ENCODE results near the gene PATZ1.

PATZ1 gene

GRCh38 chr22:31279821-31280505, 66.2 kb downstream of the PATZ1 start:
- DNase-seq (ENCODE audit: low spot score), result no peak

GRCh38 chr22:31279327-31279669, 66.8 kb downstream of the PATZ1 start:
- no peak for DNase-seq (ENCODE audit: low spot score)

- no peak for DNase-seq (ENCODE audit: low spot score)
Observed at GRCh38 chr22:31278626-31279326, 67.4 kb downstream of the PATZ1 start.

GRCh38 chr22:31278151-31278621, 68.0 kb downstream of the PATZ1 start:
- no peak for DNase-seq (ENCODE audit: low spot score)

GRCh38 chr22:31277741-31278140, 68.4 kb downstream of the PATZ1 start:
- DNase-seq (ENCODE audit: low spot score), result no peak

GRCh38 chr22:31276426-31277167, 69.5 kb downstream of the PATZ1 start:
- no peak for DNase-seq (ENCODE audit: low spot score)

All from AG20443 (cell line).